VCaP (cell line): ENCODE results near the gene SV2B.

ENCODE experiments used
- H3K27ac ChIP-seq: fragments of 450-650 bp; 2 replicates; pipeline ENCODE4 v1.5.1; 2017
- CTCF ChIP-seq: fragments of 450-650 bp; conservative IDR thresholded peaks from 2 replicates; pipeline ENCODE4 v1.5.1; 2017; ENCODE audit warnings: mild to moderate bottlenecking, moderate library complexity

SV2B gene

GRCh38 chr15:91304210-91304609, 204.2 kb downstream of the SV2B start:
- H3K27ac ChIP-seq, result no peak overlapping the region
- no peak for TF ChIP-seq CTCF

- no peak overlapping the region for H3K27ac ChIP-seq
- no peak for TF ChIP-seq CTCF
Measured at GRCh38 chr15:91304786-91305185, 204.7 kb downstream of the SV2B start.

GRCh38 chr15:91306144-91306543, 206.1 kb downstream of the SV2B start:
- no peak for TF ChIP-seq CTCF
- H3K27ac ChIP-seq, result no peak overlapping the region

GRCh38 chr15:91307601-91308000, 207.5 kb downstream of the SV2B start:
- no peak overlapping the region for H3K27ac ChIP-seq
- no peak for TF ChIP-seq CTCF

- no peak for TF ChIP-seq CTCF
- H3K27ac ChIP-seq, result no peak overlapping the region
Measured at GRCh38 chr15:91308199-91308598, 208.1 kb downstream of the SV2B start.

DNA sequence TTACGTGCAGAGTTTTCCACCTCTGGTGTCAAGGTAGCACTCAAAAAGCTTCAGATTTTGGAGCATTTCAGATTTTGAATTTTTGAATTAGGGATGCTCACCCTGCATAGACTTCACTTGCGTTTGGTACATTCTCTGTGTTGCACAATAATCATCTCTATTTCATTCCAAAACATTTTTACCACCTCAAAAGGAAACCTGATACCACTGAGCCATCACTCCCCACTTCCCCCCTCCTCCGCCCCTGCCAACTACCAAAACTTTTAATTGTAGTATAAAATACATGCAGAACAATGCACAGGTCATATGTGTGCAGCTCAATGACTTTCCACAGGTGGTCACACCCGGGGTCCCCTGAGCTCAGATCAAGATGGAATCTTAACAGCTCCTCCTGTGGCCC, 208.8 kb downstream of the SV2B start:
- TF ChIP-seq CTCF, result no peak
- no peak overlapping the region for H3K27ac ChIP-seq

DNA sequence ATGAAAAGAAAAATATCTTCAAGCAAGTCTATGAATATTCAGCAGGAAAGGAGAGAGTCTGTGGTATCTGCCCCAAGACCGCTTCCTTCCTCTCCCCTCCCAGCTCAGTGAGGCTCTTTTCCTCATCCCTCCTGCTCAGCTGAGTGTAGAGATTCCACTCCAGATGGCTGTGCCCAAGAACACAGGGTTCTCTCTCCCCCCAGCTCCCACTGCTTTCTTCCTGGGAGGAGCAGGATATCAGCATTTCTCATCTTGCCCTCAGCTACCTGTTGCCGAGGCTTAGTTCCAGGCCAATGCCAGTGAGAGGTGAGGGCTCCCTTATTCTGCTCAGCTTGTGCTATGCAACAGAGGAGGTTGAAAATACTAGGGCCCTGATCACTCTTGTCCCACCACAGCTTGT, 211.9 kb downstream of the SV2B start:
- TF ChIP-seq CTCF, result no peak
- H3K27ac ChIP-seq, result no peak overlapping the region

GRCh38 chr15:91316126-91316525, 216.1 kb downstream of the SV2B start:
- H3K27ac ChIP-seq, result no peak overlapping the region
- TF ChIP-seq CTCF, result no peak
